HPDE6-E6E7 (cell line): Measurements from ENCODE around the gene CCM2.
A peak's percentile ranks its signal among the peaks of the same experiment; 100 is the strongest.

Source experiments
- DNase-seq: peaks from one replicate; pipeline ENCODE4 v3.0.0; 2011; ENCODE audit warnings: missing footprints; ENCODE audit errors: extremely low spot score

The CCM2 gene

GRCh38 chr7:45000093-45001032, at the start of gene CCM2:
TSS of gene CCM2 (plus strand) at chr7:45000201. CDS start at chr7:45000334, 133 bp downstream.
- no peak for DNase-seq

- no peak for DNase-seq
Measured at GRCh38 chr7:44953156-44953555, 46.8 kb upstream of the CCM2 start.

DNA sequence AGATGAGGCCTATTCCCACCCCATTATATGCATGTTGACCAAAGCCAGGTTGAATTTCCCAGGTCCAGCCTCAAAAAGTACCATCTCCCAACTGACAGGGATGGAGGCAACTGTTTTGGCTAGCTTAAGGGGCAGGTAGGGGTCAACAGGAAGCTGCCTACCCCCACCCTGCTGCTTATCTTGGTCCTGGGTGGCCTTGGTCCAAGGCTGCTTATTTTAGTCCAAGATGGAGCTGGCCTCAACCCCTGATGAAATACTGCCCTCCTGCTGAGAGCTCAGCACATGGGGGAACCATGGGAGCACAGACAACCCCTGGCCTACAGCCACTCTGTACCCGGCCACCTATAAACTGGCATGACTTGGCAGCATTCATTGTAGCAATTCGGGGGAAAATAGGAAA, 44.3 kb upstream of the CCM2 start:
- no peak for DNase-seq

- no peak for DNase-seq
Measured at GRCh38 chr7:44956157-44956766, 43.7 kb upstream of the CCM2 start.

DNA sequence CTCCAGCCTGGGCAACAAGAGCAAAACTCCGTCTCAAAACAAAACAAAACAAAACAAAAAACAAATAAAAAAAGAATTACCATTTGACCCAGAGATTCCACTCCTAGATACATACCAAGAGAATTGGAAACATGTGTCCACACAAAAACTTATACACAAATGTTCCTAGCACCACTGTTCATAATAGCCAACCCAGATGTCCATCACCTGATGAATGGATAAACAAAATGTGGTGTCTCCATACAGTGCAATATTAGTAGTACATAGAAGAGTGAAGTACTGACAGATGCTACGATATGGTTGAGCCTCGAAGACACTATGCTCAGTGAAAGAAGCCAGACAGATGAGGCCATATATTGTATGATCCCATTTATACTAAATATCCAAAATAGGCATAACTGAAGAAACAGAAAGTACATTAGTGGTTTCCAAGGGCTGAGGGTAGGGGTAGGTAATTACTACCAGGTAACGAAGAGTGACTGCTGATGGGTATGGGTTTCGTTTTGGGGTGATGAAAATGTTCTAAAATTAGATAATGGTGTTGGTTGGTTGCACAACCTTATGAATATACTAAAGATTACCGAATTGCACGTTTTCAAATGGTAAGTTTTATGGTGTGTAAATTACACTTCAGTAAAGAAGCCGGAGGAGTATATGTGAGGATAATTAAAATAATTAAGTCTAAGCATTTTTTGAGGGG, 41.2 kb upstream of the CCM2 start:
- no peak for DNase-seq

- DNase-seq = peak; percentile 63
Measured at GRCh38 chr7:44959433-44959951, 40.5 kb upstream of the CCM2 start.

DNA sequence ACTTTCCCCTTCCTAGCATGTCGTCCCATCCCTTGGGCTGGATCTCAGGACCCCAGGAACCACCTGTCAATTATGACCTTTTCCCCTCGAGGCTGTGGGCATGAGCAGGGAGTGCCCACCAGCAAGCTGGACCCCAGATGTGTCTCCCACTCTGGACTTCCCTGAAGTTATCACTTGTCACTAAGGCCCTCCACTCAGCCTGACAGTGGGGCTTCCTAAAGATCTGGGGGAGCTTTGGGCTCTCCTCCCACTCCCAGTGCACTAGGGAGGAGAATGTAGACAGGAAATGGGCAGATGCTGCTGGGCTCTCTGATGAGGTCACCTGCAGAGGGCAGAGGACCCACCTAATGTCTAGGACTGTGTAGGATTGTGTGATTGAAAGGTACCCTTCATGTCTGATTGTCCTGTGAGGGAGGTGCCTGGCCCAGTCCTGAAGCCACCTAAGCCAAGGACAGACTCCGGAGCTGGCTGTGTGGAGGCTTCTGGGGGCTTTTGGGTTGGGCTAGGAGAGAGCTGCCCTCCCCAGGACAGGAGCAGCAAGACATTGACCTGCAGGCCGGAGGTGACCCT, 39.9 kb upstream of the CCM2 start:
- DNase-seq = no peak

GRCh38 chr7:44961844-44962482, 38.0 kb upstream of the CCM2 start:
- DNase-seq = no peak

GRCh38 chr7:44962483-44963251, 37.3 kb upstream of the CCM2 start:
- DNase-seq = peak; percentile 51

GRCh38 chr7:44963364-44964290, 36.4 kb upstream of the CCM2 start:
- DNase-seq = no peak

DNA sequence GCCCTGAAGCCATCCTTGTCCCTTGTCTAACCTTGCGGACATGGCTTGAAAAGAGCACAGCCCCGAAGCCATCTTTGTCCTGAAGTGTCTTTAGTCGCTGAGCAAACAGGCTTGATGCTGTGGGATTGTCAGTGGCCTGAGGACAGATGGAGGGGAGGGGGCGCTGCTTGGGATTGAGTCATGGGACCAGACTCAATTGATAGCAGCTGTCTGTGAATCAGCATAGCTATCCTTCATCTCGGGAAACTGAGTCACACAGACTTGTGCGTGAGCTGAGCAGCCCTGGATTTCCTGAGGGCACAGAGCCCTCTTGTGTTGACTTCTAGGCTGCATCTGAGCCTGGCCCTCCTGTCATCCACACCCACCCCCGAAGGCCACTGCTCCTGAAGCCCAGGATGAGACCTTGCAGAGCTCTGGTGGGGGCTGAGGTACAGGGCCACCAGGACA, 35.6 kb upstream of the CCM2 start:
- DNase-seq = no peak

- no peak for DNase-seq
Measured at GRCh38 chr7:44964831-44965440, 35.1 kb upstream of the CCM2 start.

DNA sequence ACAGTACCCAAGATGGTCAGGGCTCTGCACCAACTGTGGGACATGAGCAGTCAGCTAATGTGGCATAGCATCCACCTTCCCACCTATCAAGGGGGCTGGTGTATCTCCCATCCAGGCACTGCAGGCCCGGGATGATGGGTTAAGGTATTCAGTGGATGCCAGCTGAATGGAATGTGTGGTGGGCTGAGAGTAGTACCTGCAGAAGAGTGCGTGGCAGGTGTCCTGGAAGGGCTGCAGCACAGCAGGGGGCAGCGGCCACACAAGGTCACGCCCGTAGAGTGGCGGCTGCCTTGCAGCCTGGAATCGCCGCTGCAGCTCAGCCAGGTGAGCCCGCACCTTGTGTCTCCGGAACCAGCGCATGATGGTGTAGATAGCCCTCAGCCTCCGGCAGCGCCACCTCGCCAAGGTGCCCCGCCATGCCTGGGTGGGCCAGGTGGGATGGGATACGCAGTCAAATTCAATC, 34.5 kb upstream of the CCM2 start:
- DNase-seq = no peak

GRCh38 chr7:44965937-44966730, 33.9 kb upstream of the CCM2 start:
- no peak for DNase-seq

DNA sequence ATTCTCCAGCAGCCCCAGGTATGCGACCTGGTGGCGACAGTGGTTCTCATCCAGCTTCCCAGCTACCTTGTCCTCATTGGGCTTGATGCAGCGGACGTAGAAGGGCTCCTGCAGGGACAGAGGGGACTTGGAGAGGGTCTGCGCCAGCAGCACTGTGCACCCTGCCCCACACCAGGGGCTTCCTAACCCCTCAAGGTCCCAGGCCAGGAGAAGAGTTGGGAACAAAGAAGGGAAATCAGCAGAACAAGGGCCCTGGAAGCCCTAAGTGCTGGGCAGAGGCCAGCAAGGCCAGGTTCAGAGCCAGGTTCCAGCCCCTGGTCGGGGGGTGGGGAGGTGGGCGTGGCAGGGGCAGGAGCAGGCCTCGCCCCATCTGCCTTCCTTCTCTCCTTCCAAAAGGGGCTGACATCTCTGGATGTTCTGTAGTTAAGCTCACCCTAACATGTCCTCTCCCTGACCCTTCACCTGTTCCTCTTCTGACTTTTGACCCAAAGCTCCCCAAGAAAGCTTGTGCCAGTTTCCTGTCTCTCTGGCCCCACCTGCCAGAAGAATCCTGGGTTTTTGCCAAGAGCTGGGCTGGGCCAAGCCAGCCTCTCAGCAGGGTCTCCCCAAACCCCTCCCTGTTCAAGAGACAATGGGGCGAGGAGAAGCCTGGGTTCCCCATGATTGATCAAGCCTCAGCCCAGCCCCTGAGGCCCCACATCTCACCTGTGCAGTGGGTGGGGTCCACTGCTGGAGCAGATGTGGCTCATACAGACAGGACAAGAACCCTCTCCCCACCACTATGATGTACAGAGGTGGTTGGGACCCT, 33.1 kb upstream of the CCM2 start:
- no peak for DNase-seq

GRCh38 chr7:44967571-44968446, 32.2 kb upstream of the CCM2 start:
- no peak for DNase-seq
